Caki2 (cell line): Measurements from ENCODE around the gene NANP. TPM values are rescaled to one million over a fixed set of nuclear protein-coding genes. Genes with fewer than 3 reads are reported as not detected.
"Not testable (repeated sequence)": the region's sequence is repeated elsewhere in the genome, so short reads cannot be mapped to it uniquely, and the experiment has no call there.

Experiments used
- DNase-seq: peaks from one replicate; pipeline ENCODE4 v3.0.0-alpha.2; 2015; ENCODE audit warnings: low read depth
- in situ Hi-C: cut with HindIII; loops from 2 replicates; pipeline ENCODE4 v1.10.0; 2016; ENCODE audit warnings: low sequenced_read_pairs, low pct_unique_long_range_greater_than_20kb, mixed read lengths
- total RNA-seq: library from RNA; depleted of rRNA; stranded (reverse); fragments of >200 nt; shearing (Covaris generic); gene quantifications from 2 replicates; pipeline ENCODE4 v1.2.3, GENCODE V29; 2014; ENCODE audit warnings: low replicate concordance; rRNA removed

The NANP gene, protein sequence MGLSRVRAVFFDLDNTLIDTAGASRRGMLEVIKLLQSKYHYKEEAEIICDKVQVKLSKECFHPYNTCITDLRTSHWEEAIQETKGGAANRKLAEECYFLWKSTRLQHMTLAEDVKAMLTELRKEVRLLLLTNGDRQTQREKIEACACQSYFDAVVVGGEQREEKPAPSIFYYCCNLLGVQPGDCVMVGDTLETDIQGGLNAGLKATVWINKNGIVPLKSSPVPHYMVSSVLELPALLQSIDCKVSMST
- 2.7 and 4.3 TPM in 2 replicates for total RNA-seq

DNA sequence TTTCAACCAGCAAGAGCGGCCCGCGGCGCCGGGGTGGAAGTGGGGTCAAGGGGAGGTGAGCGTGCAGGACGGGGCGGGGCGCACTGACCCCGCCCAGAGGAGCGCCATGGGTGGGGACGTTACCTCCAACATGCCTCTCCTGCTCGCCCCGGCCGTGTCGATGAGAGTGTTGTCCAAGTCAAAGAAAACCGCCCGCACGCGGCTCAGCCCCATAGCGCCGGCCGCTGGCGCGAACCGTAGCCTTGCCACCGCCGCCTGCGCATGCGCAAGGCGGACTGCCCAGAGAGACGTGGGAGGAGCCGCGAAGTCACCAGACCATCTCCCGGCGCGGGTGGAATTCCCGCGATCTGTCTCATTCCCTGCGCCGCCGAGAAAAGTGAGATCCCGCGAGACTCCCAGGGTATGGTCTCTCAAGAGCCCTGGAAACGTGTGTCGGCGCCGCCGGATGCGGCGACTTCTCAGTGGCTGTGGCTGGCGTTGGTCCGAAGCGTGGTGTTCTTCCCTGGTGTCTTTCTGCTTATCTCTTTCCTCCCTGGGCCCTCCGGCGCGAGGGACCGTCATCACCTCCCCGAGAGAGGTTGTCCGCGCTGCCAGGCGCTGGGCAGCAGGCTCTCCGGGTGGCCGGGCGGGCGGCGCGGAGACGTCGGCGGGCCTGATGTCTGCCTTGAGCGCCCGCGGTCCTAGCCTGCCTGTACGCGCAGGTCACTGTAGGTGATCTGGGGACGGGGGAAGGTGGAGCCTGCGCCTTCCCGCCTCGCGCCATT is at the start of gene NANP:
NANP (minus strand) TSS at position 279 of the 764 bp plus-strand sequence; CDS start at position 213, 66 bp downstream.
- in situ Hi-C loops = no loop called here
- peak; percentile 99 for DNase-seq

DNA sequence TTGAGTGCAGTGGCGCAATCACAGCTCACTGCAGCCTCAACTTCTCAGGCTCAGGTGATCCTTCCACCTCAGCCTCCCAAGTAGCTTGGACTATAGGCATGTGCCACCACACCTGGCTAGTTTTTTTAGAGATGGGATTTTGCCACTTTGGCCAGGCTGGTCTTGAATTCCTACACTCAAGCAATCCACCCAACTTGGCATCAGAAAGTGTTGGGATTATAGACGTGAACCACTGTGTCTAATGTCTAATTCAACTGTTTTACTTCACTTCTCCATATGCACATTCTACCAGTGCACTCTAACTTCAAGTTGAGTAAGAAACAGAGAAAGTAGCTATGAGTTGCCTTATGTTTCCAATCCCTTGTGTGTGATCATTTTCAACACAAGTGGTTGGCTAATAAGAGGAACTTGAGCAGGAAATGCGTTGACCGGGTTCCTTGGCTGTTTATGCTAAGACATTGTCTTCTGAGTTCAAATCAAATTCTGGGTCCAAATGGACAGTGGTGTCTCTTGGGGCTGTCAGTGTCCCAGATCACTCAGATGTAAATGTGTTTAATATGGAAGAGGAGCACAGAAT is 48.9 kb upstream of the NANP start:
- in situ Hi-C loops = no loop called here
- no peak for DNase-seq

DNA sequence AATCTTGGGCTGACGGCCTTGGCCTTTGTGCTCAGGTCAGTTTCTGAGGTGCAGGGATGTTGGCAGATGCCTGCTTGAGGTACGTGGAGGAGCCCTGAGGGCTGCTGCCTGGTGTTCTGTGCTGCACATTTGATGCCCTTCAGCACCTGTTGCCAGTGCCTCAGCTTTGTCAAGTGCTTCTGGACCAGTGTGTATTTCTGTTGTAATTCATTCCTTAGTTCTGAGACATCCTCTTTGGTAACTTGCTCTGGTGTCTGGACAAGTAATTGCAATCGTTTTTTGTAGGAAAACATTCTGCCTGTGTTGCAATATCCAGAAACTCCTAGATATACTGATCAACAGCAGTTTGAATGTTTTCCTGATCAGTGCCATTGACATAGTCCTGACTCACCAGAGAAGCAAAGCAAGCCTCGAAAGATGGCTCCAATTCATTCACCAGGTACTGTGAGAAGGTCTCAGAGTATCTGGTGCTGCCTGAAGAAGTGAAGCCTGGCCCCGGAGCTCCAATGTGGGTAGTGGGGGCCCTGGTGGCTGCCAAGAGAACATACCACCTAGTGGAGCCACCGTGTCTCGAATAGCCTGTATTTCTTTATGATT is 46.1 kb upstream of the NANP start:
- in situ Hi-C loops = no loop called here

DNA sequence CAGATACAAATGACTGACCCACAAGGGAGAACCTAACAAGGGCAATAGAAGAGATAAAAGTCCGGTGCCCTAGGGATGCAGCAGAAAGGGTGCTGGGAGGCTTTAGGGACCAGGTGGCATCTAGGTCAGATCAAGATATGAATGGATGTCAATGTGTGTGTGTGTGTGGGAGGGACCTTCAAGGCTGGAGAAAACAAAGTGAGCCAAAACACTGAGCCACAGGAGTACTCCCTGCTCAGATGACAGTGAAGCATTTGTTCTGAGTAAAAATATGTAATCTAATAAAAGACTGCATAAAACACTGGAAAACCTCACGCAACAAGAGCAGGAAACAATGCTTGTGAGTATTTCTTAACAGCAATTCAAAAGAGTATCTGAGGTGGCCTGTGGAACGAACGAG is 44.6 kb upstream of the NANP start:
- in situ Hi-C loops = no loop called here

More for the DNA sequence above, 46.1 kb upstream of the NANP start:
- DNase-seq = no peak

DNA sequence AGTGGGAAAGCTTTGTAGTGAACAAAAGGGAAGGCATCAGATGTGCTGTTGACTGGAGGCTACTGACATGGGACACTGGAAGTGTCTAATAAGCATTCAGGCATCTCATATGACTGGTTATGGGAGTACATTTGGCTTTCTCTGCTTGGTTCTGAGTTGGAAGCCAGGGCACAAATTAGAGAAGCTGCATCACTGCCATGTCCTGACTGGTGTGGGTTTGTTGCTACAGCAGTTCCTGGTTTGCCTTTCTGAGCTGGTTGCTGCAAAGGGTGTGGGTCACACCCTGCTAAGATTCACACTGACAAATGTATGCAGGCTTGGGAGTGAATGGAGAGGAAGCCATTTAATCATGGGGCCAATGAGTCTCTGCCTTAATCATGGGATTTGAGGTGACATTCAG is 36.2 kb upstream of the NANP start:
- in situ Hi-C loops = no loop called here
- DNase-seq = no peak

More for the DNA sequence above, 44.6 kb upstream of the NANP start:
- DNase-seq = no peak

DNA sequence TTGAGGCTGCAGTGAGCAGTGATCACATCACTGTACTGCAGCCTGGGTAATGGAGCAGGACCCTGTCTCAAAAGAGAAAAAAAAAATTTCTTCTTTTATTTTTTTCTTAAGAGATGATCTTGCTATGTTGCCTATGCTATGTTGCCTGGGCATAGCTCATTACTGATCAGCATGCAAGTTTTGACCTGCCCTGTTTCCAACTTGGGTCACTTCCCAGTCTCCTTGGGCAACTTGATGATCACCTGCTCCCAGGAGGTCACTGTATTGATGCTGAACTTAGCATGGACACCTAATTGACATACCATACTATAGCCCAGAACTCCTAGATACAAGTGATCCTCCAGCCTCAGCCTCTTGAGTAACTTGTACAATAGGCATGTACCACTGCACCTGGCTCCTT is 30.7 kb upstream of the NANP start:
- no peak for DNase-seq
- in situ Hi-C loops = no loop called here

DNA sequence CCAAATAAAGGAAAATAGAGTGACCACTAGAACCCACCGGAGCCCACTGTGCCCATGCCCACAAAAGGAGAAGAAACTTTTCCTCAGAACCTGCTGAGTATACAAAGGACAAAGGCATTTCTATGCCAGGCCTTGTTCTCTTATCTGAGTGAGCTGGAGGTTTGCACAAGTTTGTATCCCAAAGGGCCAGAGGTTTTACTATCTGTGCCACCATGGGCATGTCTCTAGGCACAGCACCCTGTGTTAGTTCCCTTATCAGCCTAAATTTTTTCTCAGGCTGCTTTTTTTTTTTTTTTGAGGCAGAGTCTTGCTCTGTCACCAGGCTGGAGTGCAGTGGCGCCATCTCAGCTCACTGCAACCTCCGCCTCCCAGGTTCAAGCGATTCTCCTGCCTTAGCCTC is 29.1 kb upstream of the NANP start:
- DNase-seq, in situ Hi-C loops: not testable (repeated sequence)

DNA sequence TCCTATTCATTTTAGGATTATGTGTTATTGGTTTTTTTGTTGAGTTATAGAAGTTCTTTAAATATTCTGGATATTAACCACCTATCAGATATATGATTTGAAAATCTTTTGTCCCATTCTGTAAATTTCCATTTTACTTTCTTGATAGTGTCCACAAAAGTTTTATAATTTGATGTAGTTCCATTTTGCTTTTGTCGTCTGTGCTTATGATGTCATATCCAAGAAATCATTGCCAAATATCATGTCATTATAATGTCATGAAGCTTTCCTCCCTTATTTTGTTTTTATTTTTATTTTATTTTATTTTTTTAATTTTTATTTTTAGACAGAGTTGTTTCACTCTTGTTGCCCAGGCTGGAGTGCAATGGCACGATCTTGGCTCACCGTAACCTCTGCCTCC is 21.0 kb upstream of the NANP start:
- no peak for DNase-seq
- in situ Hi-C loops = no loop called here

DNA sequence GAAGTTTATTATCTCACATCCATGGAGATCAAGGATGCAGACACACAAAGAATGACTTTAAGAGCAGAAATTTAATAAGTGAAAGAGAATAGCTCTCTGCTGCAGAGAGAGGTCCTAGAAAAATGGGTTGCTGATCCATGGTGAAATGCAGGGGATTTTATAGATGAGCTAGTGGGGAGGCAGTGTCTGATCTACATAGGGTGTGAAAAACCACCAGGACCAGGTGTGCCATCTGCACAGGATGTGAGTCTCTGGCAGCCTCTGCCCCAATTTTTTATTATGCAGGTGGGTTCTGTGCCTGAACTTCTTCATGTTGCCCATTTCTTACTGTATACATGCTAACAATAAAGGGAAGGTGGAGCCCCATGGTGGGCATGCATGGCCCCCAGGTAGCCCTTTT is 19.9 kb upstream of the NANP start:
- DNase-seq = no peak
- in situ Hi-C loops = no loop called here

DNA sequence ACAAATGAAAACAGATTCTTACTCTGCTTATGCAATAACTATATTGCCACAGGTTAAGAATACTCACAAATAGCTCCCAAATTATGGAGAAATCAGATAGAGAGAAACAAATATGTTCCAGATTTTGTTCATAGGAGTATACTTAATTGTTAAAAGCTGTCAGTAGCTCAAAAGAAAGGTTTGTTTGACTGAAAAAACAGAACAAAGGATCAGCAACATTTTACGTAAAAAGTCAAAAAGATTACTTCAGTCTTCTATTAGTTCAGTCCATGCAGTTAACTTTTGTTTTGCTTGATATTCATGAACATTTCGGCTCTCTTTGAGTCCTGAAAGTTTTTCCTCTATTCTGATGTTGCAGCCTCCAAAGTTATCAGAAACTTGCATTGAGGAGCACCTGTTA is 13.4 kb upstream of the NANP start:
- peak; percentile 41 for DNase-seq
- in situ Hi-C loops = no loop called here

DNA sequence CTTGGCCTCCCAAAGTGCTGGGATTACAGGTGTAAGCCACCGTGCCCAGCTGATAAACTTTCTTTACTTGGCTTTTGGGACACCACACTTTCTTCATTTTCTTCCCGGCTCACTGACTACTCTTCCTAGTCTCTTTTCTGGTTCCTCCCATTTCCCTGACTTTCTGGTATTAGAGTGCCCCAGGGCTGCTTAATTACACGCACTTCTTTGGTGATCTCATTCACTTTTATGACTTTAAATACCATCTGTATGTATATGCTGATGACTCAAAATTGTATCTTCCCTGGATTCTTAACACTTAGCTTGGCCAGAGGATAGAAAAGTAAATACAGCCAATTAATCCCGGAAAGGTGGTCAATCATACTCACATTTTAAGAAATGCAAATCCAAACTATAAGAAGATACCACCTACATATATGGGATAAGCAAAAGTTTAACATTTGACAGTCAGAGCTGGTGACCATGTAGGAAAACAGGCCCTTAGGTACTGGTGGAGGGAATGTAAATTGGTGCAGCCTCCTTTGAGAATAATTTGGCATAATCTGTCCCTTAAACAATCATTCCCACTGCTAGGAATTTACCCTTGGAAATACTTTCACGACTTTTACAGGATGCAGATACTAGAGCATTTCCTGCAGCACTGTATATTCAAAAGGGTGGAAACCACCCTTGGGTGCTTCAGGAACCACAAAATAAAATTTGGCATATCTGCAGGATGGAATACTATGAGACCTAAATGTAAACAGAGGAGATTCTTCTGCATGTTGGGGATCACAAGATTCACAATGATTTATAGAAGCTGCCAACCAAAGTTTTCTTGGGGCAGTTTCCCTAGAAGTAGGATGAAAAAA is 9.4 kb upstream of the NANP start:
- no peak for DNase-seq
- in situ Hi-C loops = no loop called here

DNA sequence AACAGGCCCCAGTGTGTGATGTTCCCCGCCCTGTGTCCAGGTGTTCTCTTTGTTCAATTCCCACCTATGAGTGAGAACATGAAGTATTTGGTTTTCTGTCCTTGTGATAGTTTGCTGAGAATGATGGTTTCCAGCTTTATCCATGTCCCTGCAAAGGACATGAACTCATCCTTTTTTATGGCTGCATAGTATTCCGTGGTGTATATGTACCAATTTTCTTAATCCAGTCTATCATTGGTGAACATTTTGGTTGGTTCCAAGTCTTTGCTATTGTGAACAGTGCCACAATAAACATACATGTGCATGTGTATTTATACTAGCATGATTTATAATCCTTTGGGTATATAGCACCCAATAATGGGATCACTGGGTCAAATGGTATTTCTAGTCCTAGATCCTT is 6.8 kb upstream of the NANP start:
- DNase-seq, in situ Hi-C loops: not testable (repeated sequence)

DNA sequence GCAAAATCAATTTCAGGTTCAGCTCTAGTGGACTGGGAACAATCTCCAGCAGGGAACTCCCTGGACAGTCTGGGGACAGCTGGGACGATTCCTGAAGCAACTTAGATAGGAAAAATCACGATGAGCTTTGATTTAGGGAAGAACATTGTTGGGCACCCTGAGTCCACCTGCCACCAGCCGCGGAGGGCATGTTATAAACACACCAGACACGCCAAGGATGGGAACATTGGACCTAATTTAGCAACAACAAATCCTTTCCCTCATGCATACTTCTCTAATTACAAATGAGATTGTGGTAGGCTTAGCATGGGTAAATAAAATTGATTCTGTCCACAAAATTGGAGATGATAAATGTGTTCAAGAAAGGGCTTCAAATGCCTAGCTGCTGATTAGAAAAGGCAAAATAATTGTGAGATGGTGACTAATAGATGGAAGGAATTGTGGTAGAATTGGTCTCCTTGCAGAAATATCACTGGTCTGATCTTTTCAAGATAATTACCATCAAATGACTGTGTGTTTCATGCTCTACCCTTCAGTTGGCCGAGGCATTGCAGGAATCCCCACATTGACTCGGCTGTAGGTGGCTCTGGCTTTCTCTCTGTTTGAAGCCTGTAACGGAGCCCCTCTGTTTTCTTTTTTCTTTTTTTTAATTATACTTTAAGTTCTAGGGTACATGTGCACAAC is 6.1 kb upstream of the NANP start:
- in situ Hi-C loops = no loop called here
- no peak for DNase-seq

DNA sequence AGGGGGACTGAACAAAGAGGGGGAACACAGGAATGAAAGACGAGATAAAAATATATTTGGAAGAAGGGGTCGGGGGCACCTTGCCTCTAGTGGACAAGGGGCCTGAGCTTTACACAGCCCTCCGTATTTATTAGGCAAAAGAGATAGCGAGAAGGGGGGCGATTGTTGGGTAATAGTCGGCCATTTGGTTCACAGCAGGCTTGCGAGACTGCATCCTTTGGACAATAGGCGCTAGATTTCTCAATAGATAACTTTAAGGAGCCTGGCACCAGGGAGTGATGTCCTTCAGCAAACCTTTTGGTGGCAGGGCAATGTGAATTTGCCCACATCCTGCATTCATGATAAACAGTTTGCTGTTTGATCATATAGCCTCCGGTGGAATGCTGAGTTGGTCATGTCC is 3.0 kb upstream of the NANP start:
- DNase-seq = no peak
- in situ Hi-C loops = no loop called here

DNA sequence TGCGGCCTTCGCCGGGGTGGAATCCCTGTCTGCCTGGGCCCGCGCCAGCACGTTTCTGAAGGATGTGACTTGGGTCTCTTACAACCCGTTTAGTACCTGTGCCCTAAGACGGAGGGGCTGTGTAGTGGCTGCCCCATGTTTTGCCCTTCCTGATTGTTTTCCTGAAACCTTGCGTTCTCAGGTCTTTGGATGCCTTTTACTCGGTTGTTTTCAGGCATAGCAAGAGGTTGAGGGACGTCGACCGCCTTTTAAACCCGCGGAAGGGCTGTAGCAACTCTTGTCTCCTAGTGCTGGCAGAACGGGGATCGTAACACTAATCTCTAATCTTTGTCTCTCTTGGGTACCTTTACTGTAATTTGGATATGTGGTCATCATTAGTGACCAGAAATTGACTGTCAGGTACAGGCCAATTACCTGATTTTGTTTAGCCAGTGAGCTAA is 706 bp upstream of the NANP start:
- no peak for DNase-seq
- in situ Hi-C loops = no loop called here

DNA sequence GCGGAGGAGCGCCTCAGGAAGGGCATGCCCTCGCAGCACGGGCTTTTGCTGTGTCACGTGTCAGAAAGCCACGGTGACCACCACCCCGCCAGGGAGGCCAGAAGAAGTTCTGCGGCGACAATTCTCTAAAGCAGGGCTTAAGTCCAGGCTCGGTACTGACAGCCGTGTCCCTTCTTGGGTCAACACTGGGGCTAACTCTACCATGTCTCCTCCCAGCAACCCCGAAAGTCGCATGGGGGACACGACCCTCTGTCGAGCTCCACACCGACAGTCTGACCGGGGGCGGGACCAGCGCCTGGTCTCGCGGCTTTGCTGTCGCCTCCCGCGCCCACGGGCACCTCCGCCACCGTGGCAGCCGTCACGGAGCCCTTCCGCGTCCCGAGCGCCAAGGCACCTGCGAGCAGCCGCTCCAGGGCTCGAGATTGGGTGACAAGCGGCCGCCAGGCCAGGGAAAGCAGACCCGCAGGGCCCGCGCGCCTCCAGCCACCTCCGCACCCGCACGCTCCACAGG is 534 bp downstream of the NANP start:
- in situ Hi-C loops = no loop called here
- no peak for DNase-seq

DNA sequence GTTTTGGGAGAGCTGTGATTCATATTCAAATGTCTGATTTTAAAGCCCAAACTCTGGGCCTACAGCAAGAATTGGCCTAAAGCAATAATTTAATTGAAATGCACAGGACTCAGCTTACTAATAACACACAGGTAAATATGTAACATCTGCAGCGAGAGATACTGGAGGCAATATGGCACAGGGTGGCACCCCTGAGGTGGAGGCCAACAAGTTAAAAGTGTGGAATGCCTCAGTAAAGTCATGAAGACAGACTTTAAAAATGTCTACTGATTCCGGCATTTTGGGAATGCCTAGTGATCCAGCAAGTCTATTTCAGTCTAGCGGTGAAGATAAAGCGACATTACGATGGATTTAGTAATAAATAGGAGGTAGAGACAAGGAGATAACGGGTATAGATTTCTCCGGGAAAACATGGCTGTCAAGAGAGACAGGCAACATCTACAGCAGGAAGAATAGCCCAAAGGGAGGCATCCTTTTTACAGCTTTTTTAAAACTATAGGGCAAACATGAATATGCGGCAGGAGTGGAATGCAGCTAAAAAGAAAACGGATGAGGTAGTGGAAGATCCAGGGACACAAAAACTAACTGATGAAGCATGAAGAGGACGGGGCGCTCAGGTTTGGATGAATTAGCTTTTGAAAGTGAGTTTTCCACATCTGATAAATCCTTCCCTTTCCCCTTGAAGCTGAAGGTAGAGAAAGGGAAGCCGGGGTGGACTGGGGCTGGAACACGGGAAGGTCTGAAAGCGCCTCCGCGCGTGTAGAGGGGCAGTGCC is 1.2 kb downstream of the NANP start:
- peak; percentile 62 for DNase-seq
- in situ Hi-C loops = no loop called here
